Heart left ventricle (tissue), 13 donors: ENCODE measurements around the gene RAB22A.

ENCODE experiments used
- POLR2A ChIP-seq, 2 donors: fragments of 450-650 bp; IDR thresholded peaks; one replicate each; pipeline ENCODE4 v1.6.1; 2017; ENCODE audit warnings: antibody characterized with exemption in 2 of 2, mild to moderate bottlenecking in 2 of 2, moderate library complexity in 2 of 2
- TF ChIP-seq, protein P1 (sequence below), 12 donors: fragments of 200-600 bp; sonication (generic) in 4 of 12; IDR thresholded peaks; one replicate each; pipeline versions ENCODE4 v1.5.0 to v1.8.0; 2018 to 2022; ENCODE audit warnings: antibody characterized with exemption in 12 of 12, mild to moderate bottlenecking in 5 of 12
- donor health status: ischemic (EF 13 %, LVEDD 7.1; RV severe dilation, severe dysfunction).
- donor health status: DM: no; HTN: yes; CAD: no.
- donor health status: DM: no; HTN: no; CAD: no.
- donor health status: ischemic (EF 25% LVEDD 6.9; RV normal size, moderate dysfunction).
- donor health status: ischemic (EF 25% LVEDD 5.7; RV mildly dilated, moderate dysfunction).
- donor health status: ischemic (EF 35%, LVEDD 5.7; RV mildly dilated, moderate dysfunction).
- donor health status: nonischemic (EF 11% LVEDD 7.7; RV severe dilation, severe dysfunction).
- donor health status: DM: yes; HTN: yes; CAD: no.
- donor health status: PGD.
- donor health status: ischemic (EF 29% LVEDD 5.4; RV normal size, mild dysfunction).
- donor health status: nonischemic (EF 23%, LVEDD 6.1; RV moderate dilation, normal function).

DNA sequence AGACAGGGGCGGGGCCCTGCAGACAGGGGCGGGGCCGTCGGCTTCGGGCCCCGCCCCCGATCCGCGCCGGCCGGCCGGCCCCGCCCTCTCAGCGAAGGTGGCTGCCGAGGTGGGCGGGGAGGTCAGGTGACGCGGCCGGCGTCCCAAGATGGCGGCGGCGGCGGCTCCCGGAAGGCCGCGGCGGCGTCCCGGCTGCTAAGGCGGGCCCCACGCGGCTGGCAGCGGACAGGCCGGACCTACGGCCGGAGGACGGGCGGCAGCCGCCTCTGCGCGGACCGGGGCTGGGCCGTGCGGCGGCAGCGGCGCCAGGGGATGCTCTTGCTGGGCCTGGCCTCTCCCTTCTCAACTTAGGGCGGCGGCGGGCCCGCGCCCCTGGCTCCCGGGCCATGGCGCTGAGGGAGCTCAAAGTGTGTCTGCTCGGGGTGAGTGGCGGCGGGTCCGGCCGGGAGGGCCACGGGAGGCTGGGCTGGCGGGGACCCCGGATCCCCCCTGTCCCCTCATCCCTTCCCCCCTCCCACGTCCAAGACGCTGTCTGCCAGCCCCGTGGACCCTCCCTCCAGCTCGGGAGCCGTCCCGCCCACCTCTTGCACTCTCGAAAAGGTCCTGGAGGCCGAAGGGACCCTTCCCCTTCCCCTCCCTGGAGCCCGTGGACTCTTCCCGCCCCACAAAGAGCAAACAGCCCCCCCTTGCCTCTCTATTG, at the start of gene RAB22A:
- TF ChIP-seq POLR2A (IDR thresholded peaks at IDR 0.05) = peak in 1 of 2 donors; percentile 85
- TF ChIP-seq, protein P1, sequence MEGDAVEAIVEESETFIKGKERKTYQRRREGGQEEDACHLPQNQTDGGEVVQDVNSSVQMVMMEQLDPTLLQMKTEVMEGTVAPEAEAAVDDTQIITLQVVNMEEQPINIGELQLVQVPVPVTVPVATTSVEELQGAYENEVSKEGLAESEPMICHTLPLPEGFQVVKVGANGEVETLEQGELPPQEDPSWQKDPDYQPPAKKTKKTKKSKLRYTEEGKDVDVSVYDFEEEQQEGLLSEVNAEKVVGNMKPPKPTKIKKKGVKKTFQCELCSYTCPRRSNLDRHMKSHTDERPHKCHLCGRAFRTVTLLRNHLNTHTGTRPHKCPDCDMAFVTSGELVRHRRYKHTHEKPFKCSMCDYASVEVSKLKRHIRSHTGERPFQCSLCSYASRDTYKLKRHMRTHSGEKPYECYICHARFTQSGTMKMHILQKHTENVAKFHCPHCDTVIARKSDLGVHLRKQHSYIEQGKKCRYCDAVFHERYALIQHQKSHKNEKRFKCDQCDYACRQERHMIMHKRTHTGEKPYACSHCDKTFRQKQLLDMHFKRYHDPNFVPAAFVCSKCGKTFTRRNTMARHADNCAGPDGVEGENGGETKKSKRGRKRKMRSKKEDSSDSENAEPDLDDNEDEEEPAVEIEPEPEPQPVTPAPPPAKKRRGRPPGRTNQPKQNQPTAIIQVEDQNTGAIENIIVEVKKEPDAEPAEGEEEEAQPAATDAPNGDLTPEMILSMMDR (IDR thresholded peaks at IDR 0.05) = no peak
